ENCODE measurements around the gene RERE.

- TF ChIP-seq CTCF (conservative IDR thresholded peaks at IDR 0.05) = no peak
- no peak for TF ChIP-seq ZFX (IDR thresholded peaks at IDR 0.05)
Observed at GRCh38 chr1:8745346-8745745, 72.1 kb downstream of the RERE start.

Measured in C4-2B (cell line).